Pulmonary artery endothelial cell (primary cell): ENCODE measurements around the gene ZHX3. TPM values are rescaled to one million over a fixed set of nuclear protein-coding genes. Genes with fewer than 3 reads are reported as not detected.
"Not testable (repeated sequence)": the region's sequence is repeated elsewhere in the genome, so short reads cannot be mapped to it uniquely, and the experiment has no call there.

Experiments used
- DNase-seq: peaks from one replicate; pipeline ENCODE4 v3.0.0-alpha.2; 2011; ENCODE audit warnings: low read depth, low spot score
- total RNA-seq: library from RNA; depleted of rRNA; stranded (reverse); fragments of >200 nt; gene quantifications from 2 replicates; pipeline ENCODE4 v1.2.3, GENCODE V29; 2014

ZHX3 gene
- total RNA-seq, 1 donor from 2014 or later: 9.0 TPM

DNA sequence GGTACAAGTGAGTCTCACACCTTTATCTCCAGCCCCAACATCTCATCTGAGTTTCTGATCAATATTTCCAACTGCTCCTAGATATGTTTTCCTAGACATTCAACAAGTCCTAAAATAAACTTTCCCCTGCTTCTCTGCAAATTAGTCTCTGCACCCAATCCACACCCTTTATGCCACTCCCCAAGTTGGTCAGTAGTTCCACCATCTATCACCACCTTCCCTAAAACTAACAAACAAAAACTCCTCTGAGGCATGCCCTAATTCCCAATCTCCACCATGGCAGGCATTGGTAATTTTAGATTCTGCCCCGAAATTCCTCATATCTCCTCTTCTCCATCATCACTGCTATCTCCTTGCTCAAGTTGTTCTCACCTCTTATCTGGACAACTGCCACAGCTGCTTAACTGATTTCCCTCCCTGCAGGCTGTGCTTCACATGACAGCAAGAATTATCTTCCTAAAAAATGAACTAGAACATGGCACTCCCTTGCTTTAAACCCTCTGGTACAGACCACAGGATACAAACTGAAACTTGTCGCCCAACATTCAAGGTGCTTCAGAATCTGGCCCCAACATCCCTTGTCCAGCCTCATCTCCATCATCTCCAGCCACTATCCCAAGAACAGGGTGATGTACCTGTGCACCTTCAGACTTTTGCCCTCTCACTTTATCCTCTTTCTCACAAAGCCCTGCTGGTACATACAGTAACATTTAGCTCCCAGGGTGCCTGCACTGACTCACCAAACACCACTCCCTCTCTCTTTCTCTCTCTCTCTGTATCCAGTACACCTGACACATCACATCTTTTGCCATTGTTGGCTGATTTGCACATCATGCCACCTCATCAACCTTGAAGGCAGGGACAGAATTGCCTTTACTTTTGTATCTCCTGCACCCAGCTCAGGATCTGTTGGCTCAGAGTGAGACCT is 55.5 kb downstream of the ZHX3 start:
- no peak for DNase-seq

DNA sequence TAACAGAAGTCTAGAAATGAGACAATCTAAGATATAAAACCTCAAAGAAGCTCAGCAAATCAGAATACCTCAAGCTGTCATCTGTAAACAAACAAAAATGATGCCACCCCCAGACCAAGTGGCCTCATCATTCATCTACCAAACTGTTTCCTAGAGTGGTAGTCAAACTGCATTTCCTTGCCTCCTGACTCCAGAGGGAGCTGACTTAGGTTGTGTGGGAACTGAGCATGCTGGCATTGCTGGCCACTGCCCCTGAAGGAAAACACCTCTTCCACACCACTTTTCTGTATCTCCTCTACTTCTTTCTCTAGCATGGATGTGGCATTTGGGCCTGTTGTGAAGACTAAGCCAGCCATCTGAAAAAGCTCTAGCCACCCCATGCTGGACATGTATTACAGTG is 56.3 kb downstream of the ZHX3 start:
- no peak for DNase-seq

GRCh38 chr20:41260734-41261220 is 56.8 kb downstream of the ZHX3 start:
- DNase-seq: no peak

- DNase-seq: no peak
Measured at GRCh38 chr20:41259309-41259708, 58.2 kb downstream of the ZHX3 start.

- no peak for DNase-seq
Measured at GRCh38 chr20:41258474-41258873, 59.1 kb downstream of the ZHX3 start.

- DNase-seq: no peak
Measured at GRCh38 chr20:41256516-41256915, 61.0 kb downstream of the ZHX3 start.

DNA sequence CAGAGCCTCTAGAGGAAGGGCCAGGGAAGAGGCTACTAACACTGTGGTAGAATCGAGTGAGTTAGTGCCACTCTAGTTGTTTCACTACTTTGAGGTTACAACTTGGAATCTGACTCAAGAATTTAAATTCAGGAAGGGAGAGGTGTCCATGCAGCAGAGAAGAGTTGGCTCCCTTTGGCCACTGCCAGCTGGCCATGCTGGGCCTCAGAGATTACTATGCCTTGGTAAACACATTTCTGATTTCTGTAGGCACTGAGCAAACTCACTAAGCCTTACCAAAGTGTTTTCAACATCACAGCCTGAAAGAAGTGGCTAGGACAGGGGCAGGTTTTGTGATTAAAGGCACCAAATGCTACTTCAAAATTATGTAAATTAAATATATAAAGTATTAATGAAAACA is 61.9 kb downstream of the ZHX3 start:
- DNase-seq: no peak

GRCh38 chr20:41249411-41250281 is 67.9 kb downstream of the ZHX3 start:
- peak; percentile 83 for DNase-seq

- peak; percentile 81 for DNase-seq
Measured at GRCh38 chr20:41248368-41249024, 69.0 kb downstream of the ZHX3 start.

DNA sequence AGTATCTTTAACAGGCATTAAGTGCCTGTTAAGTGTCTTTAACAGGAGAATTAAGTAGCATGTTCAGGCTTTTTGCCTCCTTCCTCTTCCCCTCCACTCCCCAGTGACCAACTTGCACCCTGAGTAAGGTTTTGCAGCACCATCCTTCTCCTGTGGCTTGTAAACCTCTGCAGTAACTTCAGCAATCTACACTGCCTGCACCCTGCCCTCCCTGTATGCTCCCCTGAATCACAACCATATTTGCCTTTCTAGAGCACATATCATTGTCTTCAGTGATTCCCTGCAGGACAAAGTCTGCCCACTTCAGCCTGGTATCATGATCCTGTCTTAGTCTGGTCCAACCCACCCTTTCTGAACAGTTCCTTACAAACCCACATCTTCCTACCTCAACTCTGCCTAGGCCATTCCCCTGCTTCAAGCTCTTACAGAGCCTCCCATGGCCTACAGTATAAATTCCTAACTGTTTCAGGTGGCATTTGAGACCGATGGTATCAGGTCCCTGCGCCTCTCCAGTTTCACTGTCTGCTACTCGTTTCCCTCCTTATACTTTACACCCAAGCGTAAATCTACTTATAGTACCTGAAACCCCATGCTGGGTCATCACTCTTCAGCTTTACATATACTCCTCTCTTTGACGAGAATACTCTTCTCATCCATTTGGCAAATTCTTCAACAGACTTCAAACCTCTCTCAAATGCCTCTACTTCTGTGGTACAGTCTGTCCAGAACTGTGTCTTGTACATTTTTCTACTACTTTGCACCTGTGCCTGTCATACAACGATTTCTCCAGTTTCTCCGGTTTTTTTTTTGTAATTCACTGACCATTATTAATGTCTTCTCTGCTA is 69.8 kb downstream of the ZHX3 start:
- no peak for DNase-seq

- no peak for DNase-seq
Measured at GRCh38 chr20:41245086-41245707, 72.3 kb downstream of the ZHX3 start.

DNA sequence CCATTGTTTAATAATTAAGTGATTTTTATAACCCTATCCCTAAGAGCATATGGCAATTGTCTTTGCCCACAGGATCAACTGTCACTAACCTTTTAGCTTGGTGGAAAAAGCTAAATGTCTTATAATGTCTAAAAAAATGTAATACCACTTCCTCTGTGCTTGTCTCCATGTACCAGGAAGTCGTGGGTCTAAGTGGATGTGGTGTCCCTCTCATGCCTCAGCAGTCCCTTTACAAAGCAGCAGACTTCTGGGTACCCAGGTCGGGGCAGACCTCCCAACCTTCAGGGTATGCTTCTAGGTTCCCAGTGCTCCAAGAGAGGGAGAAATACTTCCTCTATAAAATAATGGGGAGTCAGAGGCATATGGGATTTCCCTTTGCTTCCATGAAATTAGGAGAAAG is 74.7 kb downstream of the ZHX3 start:
- no peak for DNase-seq

DNA sequence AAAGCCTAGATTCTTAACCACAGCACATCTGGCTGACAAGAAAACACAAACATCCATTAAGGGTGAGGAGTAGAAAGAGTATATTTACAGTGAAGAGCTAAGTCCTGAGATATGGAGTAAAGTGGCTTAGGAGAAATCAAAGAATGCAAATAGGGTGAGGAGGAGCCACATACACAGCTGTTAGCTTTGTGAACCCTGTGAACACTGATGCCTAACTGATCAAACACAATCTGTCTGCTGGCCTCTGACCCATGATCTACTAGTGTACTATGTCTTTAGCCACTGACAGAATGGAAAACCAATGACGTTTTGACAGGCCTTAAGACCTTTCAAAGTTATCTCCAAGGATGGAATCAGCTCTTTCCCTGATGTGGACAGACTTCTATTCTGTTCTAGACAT is 75.2 kb downstream of the ZHX3 start:
- DNase-seq: no peak

DNA sequence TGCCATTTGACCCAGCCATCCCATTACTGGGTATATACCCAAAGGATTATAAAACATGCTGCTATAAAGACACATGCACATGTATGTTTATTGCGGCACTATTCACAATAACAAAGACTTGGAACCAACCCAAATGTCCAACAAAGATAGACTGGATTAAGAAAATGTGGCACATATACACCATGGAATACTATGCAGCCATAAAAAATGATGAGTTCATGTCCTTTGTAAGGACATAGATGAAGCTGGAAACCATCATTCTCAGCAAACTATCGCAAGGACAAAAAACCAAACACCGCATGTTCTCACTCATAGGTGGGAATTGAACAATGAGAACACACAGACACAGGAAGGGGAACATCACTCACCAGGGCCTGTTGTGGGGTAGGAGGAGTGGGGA is 80.3 kb downstream of the ZHX3 start:
- DNase-seq: not testable (repeated sequence)

DNA sequence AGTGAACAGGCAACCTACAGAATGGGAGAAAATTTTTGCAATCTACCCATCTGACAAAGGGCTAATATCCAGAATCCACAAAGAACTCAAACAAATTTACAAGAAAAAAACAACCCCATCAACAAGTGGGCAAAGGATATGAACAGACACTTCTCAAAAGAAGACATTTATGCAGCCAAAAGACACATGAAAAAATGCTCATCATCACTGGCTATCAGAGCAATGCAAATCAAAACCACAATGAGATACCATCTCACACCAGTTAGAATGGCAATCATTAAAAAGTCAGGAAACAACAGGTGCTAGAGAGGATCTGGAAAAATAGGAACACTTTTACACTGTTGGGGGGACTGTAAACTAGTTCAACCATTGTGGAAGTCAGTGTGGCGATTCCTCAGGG is 80.7 kb downstream of the ZHX3 start:
- not testable (repeated sequence) for DNase-seq

GRCh38 chr20:41234546-41234945 is 83.0 kb downstream of the ZHX3 start:
- no peak for DNase-seq

DNA sequence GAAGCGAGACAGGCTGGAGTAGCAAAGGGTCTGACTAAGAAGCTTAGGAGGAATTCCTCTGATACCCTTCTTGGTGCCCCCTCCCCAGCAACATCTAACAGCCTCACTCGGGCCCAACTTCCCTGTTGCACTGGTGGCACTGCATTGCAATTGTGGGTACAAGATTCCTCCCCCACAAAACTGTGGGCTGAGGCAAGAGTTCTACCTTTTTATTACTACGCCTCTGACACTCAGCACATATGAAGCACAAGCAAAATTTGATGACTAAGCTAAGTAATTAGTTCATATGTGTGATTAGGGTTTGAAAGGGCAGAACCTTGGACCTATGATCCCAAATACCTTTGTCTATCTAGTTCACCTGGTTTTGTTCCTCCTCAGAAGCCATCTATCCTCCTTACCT is 83.5 kb downstream of the ZHX3 start:
- no peak for DNase-seq

DNA sequence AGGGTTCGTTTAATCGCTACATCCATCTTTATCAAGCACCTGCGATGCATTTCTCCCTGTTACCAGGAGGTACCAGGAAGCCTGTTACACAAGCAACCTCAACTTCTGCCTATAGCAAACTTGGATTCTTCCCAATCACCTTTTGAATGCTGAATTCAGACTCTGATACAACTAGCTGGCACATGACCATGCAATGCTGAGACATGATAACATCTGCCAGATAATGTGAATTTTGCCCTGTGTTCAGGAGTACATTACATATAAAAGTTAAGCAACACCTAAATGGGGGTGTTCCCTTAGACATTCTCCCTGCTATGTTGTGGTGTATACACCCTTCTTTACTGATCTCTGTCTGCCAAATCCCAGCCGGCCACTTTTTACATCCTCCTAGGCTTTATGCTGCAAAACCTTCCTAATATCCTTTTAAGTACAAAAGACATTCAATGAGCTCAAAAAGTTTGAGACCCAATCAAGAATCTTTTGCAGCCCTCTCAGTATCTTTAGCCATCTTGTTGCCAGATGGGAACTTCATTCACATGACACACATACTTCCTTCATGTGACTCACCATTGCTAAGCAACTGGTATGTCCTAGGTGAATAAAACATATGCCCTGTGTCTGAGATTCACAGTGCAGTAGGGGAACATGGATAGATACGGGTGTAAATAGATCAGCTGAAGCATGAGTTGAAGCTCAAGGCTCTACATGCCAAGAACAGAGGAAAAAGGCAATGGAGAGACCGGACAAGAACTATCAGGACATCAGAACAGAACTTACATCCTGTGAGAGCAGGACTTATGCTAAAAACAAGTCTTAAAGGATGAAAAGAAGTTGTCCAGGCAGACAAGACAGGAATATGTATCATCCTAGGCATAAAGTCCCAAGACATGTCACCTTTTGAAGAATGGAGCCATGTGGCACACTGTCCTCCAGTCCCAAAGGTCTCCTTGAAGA is 84.3 kb downstream of the ZHX3 start:
- peak; percentile 56 for DNase-seq

DNA sequence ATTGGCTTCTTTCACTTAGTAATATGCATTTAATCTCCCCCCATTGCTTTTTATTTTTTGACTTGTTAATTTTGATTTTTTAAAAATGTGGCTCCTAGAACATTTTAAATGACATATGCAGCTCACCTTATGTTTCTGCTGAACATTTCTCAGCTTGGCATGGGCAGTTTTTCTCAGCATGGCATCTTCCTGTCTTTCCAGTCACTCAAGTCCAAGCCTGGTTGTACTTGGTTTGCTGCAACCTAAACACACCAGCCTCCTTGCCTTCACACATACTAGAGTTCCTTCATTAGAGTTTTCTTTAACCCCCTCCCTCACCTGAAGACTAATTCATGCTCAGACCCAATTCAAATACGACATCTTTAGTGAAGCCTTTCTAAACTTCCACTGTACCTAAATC is 86.4 kb downstream of the ZHX3 start:
- DNase-seq: no peak
